GM19099 (cell line): ENCODE data around the gene LPIN1.

ENCODE experiments used
- POLR2A ChIP-seq: IDR thresholded peaks from 3 replicates; pipeline ENCODE4 v1.6.1; 2011; ENCODE audit warnings: low read depth; ENCODE audit not compliant: insufficient read length; ENCODE audit errors: extremely low read depth

Gene LPIN1

DNA sequence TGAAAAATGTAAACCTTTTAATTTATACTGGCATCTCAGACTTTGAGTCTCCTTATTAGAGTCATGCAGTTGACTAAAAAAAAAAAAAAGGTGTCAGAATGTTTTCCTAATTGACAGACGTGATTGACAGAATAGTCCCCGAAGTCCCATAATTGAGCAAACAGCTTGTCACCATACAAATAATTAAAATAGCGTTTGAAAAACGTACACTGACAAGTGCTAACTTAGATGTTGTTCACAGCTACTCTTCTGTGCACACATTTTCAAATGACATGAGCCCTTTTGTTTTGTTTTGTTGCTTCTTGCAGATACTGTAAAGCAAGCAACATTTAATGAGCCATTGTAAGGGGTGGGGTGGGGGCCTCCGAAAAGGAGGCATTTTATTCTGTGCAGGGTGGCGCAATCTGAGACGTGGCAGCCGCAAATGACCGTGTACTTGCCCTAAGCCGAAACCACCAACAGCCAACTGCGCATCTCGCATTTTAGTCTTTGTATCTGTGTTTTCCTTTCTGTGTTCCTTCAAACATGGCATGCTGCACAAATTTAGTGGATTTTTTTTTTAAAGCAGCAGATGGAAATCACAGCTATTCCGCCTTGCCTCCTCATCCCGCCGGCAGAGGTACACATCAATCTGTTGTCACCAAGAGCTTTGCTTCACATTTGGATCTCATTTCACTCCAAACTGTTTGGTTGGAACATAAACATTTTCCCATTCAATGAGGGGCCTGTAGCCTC, 52.4 kb downstream of the LPIN1 start:
- TF ChIP-seq POLR2A = no peak

DNA sequence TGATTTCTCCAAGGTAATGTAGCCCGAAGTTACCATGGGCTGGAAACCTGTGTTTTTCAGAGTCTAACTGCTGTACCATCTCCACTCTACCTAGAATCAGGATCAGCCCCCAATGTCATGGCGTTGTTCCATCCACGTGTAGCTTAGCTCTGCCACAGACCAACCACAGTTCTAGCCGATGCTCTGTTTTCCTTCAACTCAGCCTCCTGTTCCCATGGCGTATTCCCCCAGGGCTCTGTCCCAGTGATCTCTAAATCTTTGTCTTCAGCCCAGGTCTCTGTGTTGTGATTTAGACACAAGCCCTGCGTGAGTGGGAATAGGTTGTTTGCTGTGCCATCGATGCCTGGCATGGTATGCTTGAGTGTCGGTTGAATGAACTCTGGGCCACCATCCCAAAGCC, 53.4 kb downstream of the LPIN1 start:
- TF ChIP-seq POLR2A = no peak

GRCh38 chr2:11802782-11803191, 56.4 kb downstream of the LPIN1 start:
- no peak for TF ChIP-seq POLR2A

GRCh38 chr2:11805024-11805423, 58.6 kb downstream of the LPIN1 start:
- no peak for TF ChIP-seq POLR2A

GRCh38 chr2:11805920-11806319, 59.5 kb downstream of the LPIN1 start:
- no peak for TF ChIP-seq POLR2A

GRCh38 chr2:11807156-11808015, 61.0 kb downstream of the LPIN1 start:
- no peak for TF ChIP-seq POLR2A

DNA sequence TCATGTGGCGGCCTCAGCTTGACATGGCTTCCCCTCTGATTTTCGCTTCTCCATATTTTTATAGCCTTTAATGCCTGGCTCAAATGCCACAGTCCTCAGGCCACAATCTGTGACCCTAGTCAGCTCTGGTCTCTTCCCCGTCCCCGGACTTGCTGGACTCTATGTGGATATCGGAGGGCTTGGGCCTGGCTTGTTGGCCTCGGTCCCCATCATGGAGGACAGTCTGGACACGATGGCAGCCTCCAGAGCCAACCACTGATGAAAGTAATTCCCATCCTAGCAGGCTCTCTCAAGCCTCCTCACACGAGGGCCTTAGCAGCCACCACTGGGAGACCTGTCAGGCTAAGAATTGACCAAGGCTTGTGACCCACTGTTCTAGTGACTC, 61.6 kb downstream of the LPIN1 start:
- no peak for TF ChIP-seq POLR2A

- TF ChIP-seq POLR2A = no peak
Observed at GRCh38 chr2:11809586-11810236, 63.3 kb downstream of the LPIN1 start.

DNA sequence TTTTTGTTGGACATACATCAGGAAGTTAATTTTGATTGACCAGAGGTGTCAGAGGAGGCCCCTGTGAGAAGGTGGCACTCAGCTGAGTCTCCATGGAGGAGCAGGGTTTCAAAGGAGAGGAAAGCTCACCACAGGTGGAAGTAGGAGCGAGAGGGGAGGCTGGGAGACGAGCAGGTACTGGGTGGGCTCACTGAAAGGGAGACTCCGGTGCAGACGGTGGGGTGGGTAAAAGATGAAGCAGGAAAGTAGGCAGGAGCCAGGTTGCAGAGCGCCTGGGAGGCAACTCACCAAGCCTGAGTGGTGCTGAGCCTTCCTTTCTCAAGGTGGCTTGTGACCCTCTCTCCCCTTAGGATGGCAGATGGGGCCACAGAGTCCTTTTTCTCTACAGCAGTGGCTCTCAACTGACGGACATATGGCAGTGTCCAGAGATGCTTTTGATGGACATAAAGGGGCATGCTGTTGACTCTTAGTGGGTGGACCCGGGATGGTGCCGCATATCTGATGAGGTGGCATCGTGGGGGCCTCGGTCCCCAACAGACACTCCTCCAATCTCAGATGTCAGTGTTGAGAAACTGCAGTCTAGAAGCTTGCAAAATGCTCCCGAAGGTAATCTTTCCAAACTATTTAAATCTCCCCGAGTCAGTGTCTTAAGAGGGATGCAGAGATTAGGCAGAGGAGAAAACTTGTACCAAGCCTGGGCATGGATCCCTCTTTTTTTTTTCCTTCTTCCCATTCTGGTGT, 64.0 kb downstream of the LPIN1 start:
- no peak for TF ChIP-seq POLR2A

DNA sequence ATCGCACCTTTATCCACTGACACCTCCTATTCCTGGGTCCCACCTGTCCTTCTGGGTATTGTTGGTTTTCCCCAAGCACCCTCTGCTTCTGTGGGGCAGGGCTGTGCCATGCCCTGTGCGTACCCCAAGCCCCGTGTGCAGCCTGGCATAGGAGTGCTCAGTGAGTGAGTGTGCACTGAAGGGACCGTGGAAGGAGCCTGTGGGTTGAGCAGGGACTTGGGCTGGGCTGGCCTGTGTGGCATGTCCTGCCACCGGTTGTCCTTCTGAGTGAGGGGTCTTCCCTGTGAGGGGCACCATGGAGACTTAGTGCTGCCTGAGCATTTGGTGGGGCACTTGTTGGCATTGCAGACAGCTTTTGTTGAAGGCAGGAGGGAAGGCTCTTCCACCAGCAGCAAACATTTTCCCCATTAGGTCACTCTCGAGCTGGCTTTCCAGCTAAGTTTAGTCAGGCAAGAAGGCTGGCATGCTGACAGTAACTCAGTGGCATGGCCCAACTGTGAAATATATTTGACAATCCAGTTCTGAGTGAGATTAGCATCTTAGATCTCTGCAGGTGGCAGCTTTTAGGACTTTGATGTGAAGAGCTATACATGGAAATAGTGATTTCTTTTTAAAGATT, 64.7 kb downstream of the LPIN1 start:
- TF ChIP-seq POLR2A = no peak

- no peak for TF ChIP-seq POLR2A
Observed at GRCh38 chr2:11812466-11813248, 66.2 kb downstream of the LPIN1 start.

- no peak for TF ChIP-seq POLR2A
Observed at GRCh38 chr2:11813951-11814350, 67.5 kb downstream of the LPIN1 start.

GRCh38 chr2:11814979-11815510, 68.6 kb downstream of the LPIN1 start:
- no peak for TF ChIP-seq POLR2A
